ENCODE results near the gene LIPH. TPM values are rescaled to one million over a fixed set of nuclear protein-coding genes. Genes with fewer than 3 reads are reported as not detected.

Gene LIPH
- total RNA-seq, 1 donor from 2014 or later = not detected

DNA sequence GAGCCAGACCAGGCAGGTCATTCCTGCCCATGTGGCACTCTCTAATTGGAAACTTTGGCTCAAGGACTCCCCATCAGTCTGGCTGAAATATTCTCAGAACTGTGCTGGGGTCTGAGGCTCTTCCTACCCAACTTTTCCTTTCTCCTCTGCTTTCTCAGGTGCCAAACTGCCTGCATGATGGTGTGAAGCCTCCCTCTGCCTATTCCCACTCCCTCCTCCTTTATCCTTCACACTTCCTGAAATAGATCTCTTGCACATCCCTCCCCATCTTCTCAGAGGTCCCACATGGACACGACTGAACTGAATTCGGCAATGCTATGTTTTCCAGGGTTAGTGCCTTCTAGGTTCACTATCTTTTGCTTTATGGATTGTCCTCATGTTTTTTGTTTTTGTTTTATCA lies 12.5 kb downstream of the LIPH start:
- no peak for DNase-seq

DNA sequence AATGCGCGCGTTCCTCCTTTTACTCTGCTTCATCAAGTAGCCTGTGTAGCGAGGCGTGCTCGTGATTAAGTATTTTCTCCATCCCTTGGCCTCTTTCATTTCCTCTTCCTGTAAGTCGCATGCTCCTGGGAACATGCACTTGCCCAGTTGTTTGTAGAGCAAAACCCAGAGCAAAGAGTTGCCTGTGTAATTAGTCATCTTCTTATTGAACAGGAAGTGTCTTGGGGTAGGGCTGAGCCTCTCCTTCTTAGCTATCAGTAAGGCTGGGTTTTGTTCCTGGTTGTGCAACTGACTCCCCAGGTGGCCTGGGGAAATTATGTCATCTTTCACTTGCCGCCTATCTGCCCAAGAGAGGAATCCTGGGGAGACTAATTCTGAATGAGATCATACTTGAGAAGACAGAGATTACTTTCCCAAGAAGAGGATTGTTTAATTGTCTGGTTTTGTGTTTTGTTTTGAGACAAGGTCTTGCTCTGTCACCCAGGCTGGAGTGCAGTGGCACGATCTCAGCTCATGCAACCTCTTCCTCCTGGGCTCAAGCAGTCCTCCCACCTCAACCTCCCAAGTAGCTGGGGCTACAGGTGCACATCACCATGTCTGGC lies 14.9 kb downstream of the LIPH start:
- DNase-seq = peak; percentile 90

GRCh38 chr3:185534511-185534910 lies 17.9 kb downstream of the LIPH start:
- no peak for DNase-seq

- no peak for DNase-seq
Measured at GRCh38 chr3:185532901-185533300, 19.5 kb downstream of the LIPH start.

DNA sequence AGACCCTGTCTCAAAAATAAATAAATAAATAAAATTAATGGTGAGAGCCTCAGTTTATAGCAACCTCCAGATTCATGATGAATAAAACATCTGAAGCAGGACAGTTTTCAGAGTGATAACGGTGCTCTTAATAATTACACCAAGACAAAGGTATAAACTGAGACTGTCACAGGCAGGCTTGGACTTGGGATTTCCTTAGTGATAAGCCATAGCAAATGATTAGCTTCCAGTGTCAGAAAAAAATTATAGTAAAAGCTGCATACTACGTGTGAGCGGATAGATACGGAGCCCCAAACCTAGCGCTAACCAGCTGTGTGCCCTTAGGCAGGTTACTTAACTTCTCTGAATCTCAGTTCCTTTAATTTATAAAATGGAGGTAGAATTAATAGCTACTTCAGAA lies 21.5 kb downstream of the LIPH start:
- no peak for DNase-seq

GRCh38 chr3:185528532-185528931 lies 23.9 kb downstream of the LIPH start:
- no peak for DNase-seq

- DNase-seq = peak; percentile 7
Measured at GRCh38 chr3:185527364-185527763, 25.0 kb downstream of the LIPH start.

DNA sequence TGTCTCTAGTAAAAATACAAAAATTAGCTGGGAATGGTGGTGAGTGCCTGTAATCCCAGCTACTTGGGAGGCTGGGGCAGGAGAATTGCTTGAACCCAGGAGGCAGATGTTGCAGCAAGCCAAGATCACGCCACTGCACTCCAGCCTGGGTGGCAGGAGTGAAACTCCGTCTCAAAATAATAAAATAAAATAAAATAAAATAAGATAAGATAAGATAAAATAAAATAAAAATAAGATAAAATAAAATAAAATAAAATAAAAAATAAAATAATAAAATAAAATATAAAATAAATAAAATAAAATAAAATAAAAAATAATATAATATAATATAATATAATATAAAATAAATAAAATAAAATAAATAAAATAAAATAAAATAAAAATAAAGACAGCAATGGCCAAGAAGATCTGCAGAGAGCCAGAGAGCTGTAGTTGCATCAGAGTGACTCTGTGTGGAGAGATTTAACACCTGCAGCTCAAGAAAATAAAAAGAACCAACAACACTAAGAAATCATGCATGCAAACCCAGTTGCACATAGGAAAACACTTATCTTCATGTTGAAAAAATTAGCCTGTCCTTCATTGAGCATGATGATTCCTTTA lies 25.9 kb downstream of the LIPH start:
- DNase-seq = no peak

DNA sequence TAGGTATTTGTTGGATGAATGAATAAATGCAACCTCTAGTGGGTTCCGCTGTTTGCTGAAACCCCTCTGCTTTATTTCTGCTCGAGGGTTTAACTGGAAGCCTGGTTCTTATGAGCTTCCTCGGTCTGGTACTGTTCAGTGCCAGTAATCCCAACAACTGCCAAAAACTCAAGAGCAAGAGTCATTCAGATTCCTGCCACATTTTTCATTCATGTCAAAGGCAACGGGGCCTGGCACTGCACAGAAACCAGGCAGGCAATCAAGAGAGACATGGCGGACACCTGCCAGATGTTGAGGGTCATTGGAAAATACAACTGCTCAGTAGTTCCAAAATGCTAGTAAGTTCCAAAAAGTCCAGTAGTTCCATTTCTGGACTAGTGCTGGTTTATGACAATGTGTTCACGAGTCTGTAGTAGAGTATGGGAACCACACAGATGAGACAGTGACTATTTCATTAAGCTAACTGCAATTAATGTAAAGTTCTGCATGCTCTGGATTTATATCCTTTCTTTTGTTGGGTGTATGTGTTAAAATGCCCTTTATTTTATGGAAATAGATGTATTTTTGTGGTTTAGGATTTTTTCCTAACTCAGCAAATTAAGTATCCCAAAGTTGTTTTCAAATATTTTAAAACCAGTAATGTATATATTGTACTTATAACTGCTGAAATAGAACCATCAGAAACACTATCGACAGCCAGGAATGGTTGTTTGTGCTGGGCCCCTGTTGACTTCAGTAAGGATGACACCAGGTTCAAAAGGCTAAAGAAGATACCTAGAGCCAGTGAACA lies 30.8 kb downstream of the LIPH start:
- no peak for DNase-seq

- DNase-seq = no peak
Measured at GRCh38 chr3:185519021-185519420, 33.4 kb downstream of the LIPH start.

DNA sequence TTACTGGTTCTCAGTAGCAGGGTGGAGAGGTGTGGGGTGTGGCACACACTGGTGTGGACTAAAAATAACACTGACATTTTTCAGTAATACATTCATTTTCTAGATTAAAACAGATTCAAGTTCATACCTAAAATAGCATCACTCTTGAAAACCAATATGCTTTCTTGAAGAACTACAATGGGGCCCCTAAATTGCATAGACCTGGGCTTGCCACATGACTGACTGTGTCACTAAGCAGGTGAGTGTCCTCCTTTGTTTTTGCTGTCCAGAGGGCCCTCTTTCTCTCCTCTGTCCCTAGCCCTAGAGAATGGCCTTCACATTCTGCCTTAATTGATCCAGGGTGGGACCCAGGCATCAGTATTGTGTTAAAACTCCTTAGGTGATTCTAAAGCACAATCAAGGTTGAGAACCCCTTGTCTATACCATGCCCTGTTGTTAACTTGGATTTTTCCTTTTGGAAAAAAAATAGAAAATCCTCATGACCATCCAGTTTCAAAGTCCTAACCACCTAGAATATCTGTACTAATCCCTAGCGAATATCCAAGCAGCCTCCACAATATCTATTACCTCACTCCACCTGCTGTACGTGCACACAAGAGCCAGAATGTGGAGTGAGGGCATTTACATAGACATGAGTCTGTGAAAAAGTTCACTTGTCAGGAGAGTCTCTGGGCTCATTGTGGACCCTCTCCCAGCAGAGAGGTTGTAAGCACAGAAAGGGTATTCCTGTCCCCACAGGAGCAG lies 34.8 kb downstream of the LIPH start:
- no peak for DNase-seq

DNA sequence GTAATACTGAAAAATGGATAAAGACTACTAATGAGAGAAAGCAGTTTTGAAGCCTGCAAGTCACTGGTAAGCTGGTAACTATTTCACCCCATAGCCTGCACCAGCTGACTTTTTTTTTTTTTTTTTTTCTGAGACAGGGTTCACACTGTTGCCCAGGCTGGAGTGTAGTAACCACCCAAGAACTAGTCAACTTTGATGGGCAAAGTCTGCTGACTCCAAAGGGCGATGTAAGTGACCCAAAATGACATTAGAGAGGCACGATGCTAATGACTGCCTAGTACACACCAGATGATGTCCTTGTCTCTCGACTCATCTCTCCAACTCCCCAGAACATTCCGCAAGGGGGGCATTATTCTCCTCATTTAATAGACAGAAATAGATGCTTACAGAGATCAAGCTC lies 40.7 kb downstream of the LIPH start:
- DNase-seq = no peak

GRCh38 chr3:185508335-185508991 lies 43.9 kb downstream of the LIPH start:
- DNase-seq = no peak

- no peak for DNase-seq
Measured at GRCh38 chr3:185507883-185508282, 44.5 kb downstream of the LIPH start.

GRCh38 chr3:185504636-185505035 lies 47.8 kb downstream of the LIPH start:
- DNase-seq = no peak

DNA sequence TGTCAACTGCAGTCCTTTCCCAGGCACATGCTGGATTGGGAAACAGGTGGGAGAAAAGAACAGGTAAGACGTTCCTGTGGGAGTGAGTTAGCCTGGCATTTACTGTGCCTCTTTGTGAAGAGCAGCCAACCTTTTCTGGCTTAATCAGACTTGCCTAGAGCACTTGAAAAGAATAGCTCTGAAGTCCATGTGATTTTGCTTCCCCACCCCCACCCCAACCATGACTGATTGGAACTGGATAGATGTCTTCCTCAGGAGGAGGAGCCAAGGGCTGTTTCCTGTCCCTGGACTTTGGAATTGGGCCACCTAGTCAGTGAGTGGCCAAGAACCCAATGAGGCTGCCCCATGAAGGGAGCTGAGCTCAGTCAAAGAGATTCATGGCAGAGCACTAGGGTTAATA lies 48.9 kb downstream of the LIPH start:
- no peak for DNase-seq

GRCh38 chr3:185502987-185503386 lies 49.4 kb downstream of the LIPH start:
- no peak for DNase-seq

- peak; percentile 93 for DNase-seq
Measured at GRCh38 chr3:185498503-185499396, 53.6 kb downstream of the LIPH start, which contains the start of gene TMEM41A. Gene TMEM41A (minus strand): TSS chr3:185499035. CDS start chr3:185498961, 74 bp downstream.

DNA sequence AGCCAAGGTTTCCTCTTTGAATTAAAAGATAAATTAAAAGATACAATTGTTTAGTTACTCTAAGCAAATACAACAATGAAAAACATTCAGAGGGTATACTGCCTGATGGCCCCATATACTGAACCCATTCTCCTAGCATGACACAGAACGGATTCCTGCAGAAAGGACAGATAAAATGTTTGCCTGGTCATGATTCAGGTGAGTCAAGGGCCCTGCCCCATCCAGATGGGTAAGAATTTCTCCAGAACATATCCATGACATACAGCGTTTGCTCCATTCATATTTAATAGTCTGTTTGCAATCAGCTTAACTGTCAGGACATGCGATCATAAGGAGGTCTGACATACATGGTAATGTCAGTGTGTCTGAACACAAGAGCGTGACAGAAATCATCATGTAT lies 62.1 kb downstream of the LIPH start:
- DNase-seq = no peak

DNA sequence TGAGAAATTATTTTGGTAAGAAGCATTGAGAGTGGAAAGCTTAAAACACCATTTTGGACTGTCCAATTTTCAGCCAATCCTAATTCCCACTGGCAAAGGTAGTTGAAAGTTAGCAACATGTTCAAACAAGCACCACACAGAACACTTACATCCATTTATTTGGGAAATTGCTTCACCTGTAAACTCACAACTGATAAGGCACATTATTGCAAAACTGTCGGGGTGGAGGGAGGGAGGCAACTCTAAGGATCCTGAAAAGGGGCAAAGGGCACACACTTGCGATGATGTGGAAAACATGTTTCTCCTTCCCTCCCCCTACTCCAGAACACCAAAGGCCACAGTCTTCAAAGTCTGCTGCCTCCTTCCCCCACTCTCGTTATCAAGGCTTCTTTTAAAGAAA lies 62.9 kb downstream of the LIPH start:
- DNase-seq = no peak

DNA sequence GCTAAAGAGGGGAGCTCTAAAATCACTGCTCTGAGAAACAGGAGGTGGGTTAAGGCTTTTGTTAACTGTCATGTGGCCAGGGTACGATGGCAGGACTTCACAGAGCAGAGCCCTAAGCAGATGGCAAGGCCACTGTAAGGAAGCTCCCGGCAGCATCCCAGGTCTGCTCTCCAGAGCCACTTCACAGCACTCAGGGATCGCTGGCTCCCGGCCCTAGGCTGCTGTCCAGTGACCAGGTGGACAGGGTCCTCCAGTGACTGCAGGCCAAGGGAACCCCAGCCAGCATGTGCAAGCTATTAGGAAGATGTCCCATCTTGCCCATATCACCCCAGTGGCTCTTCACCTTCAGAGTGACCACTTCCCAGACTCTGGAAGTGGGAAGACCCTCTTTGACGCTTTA lies 63.9 kb downstream of the LIPH start:
- DNase-seq = no peak

- no peak for DNase-seq
Measured at GRCh38 chr3:185486394-185486793, 66.0 kb downstream of the LIPH start.

Data from dermis blood vessel endothelial cell (primary cell).